BLaER1 (cell line): ENCODE measurements around the gene TPO.

ENCODE experiments used
- H3K27ac ChIP-seq: shearing (Covaris generic); formaldehyde crosslinking; 2 replicates; pipeline ENCODE4 v1.8.1; 2022
- H3K27me3 ChIP-seq: shearing (Covaris generic); formaldehyde crosslinking; 2 replicates; pipeline ENCODE4 v1.8.1; 2022
- H3K36me3 ChIP-seq: shearing (Covaris generic); formaldehyde crosslinking; 2 replicates; pipeline ENCODE4 v1.8.1; 2022
- H3K4me1 ChIP-seq: shearing (Covaris generic); formaldehyde crosslinking; 2 replicates; pipeline ENCODE4 v1.8.1; 2022
- H3K4me2 ChIP-seq: shearing (Covaris generic); formaldehyde crosslinking; 2 replicates; pipeline ENCODE4 v1.8.1; 2022
- H3K4me3 ChIP-seq: shearing (Covaris generic); formaldehyde crosslinking; 2 replicates; pipeline ENCODE4 v1.8.1; 2022
- H3K9ac ChIP-seq: shearing (Covaris generic); formaldehyde crosslinking; 2 replicates; pipeline ENCODE4 v1.8.1; 2022
- H3K9me3 ChIP-seq: shearing (Covaris generic); formaldehyde crosslinking; 2 replicates; pipeline ENCODE4 v1.8.1; 2022
- H4K20me1 ChIP-seq: shearing (Covaris generic); formaldehyde crosslinking; 2 replicates; pipeline ENCODE4 v1.8.1; 2022
- Cebpa-rat ChIP-seq: shearing (Covaris generic); IDR thresholded peaks from 2 replicates; pipeline ENCODE4 v1.8.1; 2022

TPO gene

GRCh38 chr2:1553671-1554295, 140.5 kb downstream of the TPO start:
- peaks cover 40% of the 10 kb centered on the region for H4K20me1 ChIP-seq
- no peak overlapping the region for H3K4me3 ChIP-seq
- no peaks in the 10 kb centered on the region for H3K9me3 ChIP-seq
- no peak overlapping the region for H3K4me2 ChIP-seq
- H3K4me1 ChIP-seq: peaks cover 48% of the 10 kb centered on the region
- no peaks in the 10 kb centered on the region for H3K36me3 ChIP-seq
- H3K27ac ChIP-seq: no peak overlapping the region
- H3K9ac ChIP-seq: no peak overlapping the region
- TF ChIP-seq Cebpa-rat: no peak
- no peaks in the 10 kb centered on the region for H3K27me3 ChIP-seq

GRCh38 chr2:1556286-1556685, 143.0 kb downstream of the TPO start:
- Histone ChIP-seq H4K20me1 (peaks cover 42% of the 10 kb centered on the region; the same call in 1 of the 2 replicates), H3K4me1 (peaks cover 59% of the 10 kb centered on the region), H3K9ac (no peak overlapping the region), H3K36me3 (no peaks in the 10 kb centered on the region), H3K9me3 (no peaks in the 10 kb centered on the region), H3K4me2 (no peak overlapping the region), H3K27ac (no peak overlapping the region), H3K27me3 (no peaks in the 10 kb centered on the region), H3K4me3 (no peak overlapping the region)
- no peak for TF ChIP-seq Cebpa-rat

GRCh38 chr2:1556776-1557466, 143.7 kb downstream of the TPO start:
- peaks cover 55% of the 10 kb centered on the region for H3K4me1 ChIP-seq
- TF ChIP-seq Cebpa-rat: no peak

GRCh38 chr2:1557467-1557820, 144.2 kb downstream of the TPO start:
- Histone ChIP-seq H3K9ac (no peak overlapping the region), H3K4me1 (peaks cover 51% of the 10 kb centered on the region), H3K9me3 (no peaks in the 10 kb centered on the region), H3K4me3 (no peak overlapping the region), H3K36me3 (no peaks in the 10 kb centered on the region), H3K27ac (peak overlapping the region; percentile 30; the same call in 1 of the 2 replicates), H3K4me2 (peak overlapping the region; percentile 81), H3K27me3 (no peaks in the 10 kb centered on the region), H4K20me1 (peaks cover 46% of the 10 kb centered on the region; the same call in 1 of the 2 replicates)
- TF ChIP-seq Cebpa-rat: no peak

More at GRCh38 chr2:1556776-1557466, 143.7 kb downstream of the TPO start:
- no peaks in the 10 kb centered on the region for H3K9me3 ChIP-seq
- no peaks in the 10 kb centered on the region for H3K36me3 ChIP-seq
- H3K27ac ChIP-seq: peak overlapping the region; percentile 30; the same call in 1 of the 2 replicates
- H3K4me3 ChIP-seq: no peak overlapping the region
- H3K4me2 ChIP-seq: peak overlapping the region; percentile 81
- no peak overlapping the region for H3K9ac ChIP-seq
- H3K27me3 ChIP-seq: no peaks in the 10 kb centered on the region
- peaks cover 43% of the 10 kb centered on the region; the same call in 1 of the 2 replicates for H4K20me1 ChIP-seq

GRCh38 chr2:1559589-1560175, 146.4 kb downstream of the TPO start:
- no peak overlapping the region for H3K9ac ChIP-seq
- no peaks in the 10 kb centered on the region for H3K9me3 ChIP-seq
- peak overlapping the region; percentile 64 for H3K4me2 ChIP-seq
- H4K20me1 ChIP-seq: peaks cover 65% of the 10 kb centered on the region; the same call in 1 of the 2 replicates
- no peaks in the 10 kb centered on the region for H3K27me3 ChIP-seq
- peaks cover 59% of the 10 kb centered on the region for H3K4me1 ChIP-seq
- no peak for TF ChIP-seq Cebpa-rat
- H3K36me3 ChIP-seq: no peaks in the 10 kb centered on the region
- no peak overlapping the region for H3K4me3 ChIP-seq
- no peak overlapping the region for H3K27ac ChIP-seq

GRCh38 chr2:1561259-1561658, 148.0 kb downstream of the TPO start:
- Histone ChIP-seq H3K36me3 (no peaks in the 10 kb centered on the region), H3K9me3 (peaks cover 10% of the 10 kb centered on the region), H3K9ac (no peak overlapping the region)

GRCh38 chr2:1561811-1562421, 148.7 kb downstream of the TPO start:
- Histone ChIP-seq H3K36me3 (no peaks in the 10 kb centered on the region), H4K20me1 (peaks cover 67% of the 10 kb centered on the region; the same call in 1 of the 2 replicates), H3K4me3 (no peak overlapping the region), H3K9ac (no peak overlapping the region), H3K4me1 (peaks cover 61% of the 10 kb centered on the region), H3K27me3 (no peaks in the 10 kb centered on the region), H3K9me3 (peaks cover 14% of the 10 kb centered on the region), H3K27ac (no peak overlapping the region), H3K4me2 (no peak overlapping the region)
- no peak for TF ChIP-seq Cebpa-rat

More at GRCh38 chr2:1561259-1561658, 148.0 kb downstream of the TPO start:
- no peak overlapping the region for H3K4me2 ChIP-seq
- no peak for TF ChIP-seq Cebpa-rat
- no peak overlapping the region for H3K4me3 ChIP-seq
- H3K27ac ChIP-seq: no peak overlapping the region
- peaks cover 67% of the 10 kb centered on the region; the same call in 1 of the 2 replicates for H4K20me1 ChIP-seq
- H3K4me1 ChIP-seq: peaks cover 65% of the 10 kb centered on the region
- no peaks in the 10 kb centered on the region for H3K27me3 ChIP-seq

GRCh38 chr2:1563084-1563857, 150.0 kb downstream of the TPO start:
- no peak for TF ChIP-seq Cebpa-rat
- Histone ChIP-seq H3K4me3 (no peak overlapping the region), H3K27me3 (no peaks in the 10 kb centered on the region), H3K36me3 (no peaks in the 10 kb centered on the region), H3K9me3 (peaks cover 27% of the 10 kb centered on the region), H3K4me1 (peaks cover 49% of the 10 kb centered on the region), H3K27ac (no peak overlapping the region), H4K20me1 (peaks cover 59% of the 10 kb centered on the region; the same call in 1 of the 2 replicates), H3K4me2 (peak overlapping the region; percentile 74), H3K9ac (no peak overlapping the region)
